ENCODE results near the gene KRTAP5-5.

DNA sequence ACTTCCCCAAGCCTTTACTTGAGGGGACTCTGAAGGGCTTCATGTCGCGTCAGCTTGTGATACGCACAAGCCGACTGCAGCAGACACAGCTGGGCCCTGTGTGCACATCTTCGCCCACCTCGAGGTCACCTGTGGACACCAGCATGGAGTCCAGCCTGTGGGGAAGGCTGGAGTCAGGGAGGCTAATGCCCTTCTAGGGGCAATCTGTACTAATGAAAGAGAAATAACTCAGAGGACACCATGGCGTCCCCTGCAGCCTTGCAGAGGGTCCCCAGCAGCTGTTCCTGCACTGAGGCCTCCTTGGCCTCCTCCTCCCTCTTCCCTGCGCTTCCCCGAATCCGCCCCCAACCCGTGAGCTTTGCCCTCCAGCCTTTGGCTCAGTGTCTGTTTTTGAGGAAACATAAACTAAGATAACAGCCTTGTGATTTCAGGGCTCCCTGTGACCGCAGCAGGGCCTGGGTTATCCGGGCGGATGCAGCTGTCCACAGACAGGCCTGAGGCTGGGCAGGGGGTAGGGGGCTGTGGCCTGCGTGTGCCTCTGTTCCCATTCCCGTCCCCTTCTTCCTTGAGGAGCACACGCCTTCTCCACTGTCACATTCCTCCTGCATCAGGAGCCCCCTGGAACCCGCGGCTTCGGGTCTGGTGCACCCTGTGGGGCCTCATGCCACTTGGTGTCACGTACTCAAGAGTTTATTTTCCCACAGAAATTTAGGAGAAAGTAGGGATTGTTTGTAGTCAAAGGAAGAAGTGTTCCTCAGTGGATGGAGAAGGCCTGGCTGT lies 25.0 kb downstream of the KRTAP5-5 start:
- TF ChIP-seq, protein P1, sequence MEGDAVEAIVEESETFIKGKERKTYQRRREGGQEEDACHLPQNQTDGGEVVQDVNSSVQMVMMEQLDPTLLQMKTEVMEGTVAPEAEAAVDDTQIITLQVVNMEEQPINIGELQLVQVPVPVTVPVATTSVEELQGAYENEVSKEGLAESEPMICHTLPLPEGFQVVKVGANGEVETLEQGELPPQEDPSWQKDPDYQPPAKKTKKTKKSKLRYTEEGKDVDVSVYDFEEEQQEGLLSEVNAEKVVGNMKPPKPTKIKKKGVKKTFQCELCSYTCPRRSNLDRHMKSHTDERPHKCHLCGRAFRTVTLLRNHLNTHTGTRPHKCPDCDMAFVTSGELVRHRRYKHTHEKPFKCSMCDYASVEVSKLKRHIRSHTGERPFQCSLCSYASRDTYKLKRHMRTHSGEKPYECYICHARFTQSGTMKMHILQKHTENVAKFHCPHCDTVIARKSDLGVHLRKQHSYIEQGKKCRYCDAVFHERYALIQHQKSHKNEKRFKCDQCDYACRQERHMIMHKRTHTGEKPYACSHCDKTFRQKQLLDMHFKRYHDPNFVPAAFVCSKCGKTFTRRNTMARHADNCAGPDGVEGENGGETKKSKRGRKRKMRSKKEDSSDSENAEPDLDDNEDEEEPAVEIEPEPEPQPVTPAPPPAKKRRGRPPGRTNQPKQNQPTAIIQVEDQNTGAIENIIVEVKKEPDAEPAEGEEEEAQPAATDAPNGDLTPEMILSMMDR (IDR thresholded peaks at IDR 0.05): no peak
- TF ChIP-seq POLR2A (IDR thresholded peaks at IDR 0.05): no peak

Measured in lower leg skin (tissue), 3 donors.